Epithelial cell of prostate (primary cell): Measurements from ENCODE around the gene QPCT.
"Not testable (repeated sequence)": the region's sequence is repeated elsewhere in the genome, so short reads cannot be mapped to it uniquely, and the experiment has no call there.

Experiments used
- DNase-seq: peaks from one replicate; pipeline ENCODE4 v3.0.0-alpha.2; 2011; ENCODE audit warnings: low read depth, low spot score
- H3K27ac ChIP-seq: fragments of 450-650 bp; 2 replicates; pipeline ENCODE4 v1.5.1; 2017; ENCODE audit warnings: mild to moderate bottlenecking

Gene QPCT

DNA sequence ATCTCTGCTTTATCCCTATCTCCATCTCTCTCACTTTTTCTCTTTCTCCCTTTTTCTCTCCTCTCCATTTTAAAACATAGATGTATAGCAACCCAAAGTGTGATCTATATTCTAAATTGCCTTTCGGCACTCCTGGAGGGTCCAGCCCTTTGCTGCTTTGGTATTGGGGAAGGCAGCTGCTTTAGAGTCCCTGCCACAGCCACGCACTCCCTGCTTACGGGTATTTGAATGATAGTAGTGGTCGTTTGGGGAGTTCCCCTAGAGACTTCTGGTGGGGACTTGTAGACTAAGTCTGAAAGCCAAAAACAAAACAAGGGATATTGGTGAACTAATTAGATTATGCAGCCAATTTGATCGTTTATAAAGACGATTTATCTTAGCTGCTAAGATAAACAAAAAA lies 11.9 kb downstream of the QPCT start:
- DNase-seq, result no peak
- H3K27ac ChIP-seq, result no peak overlapping the region

DNA sequence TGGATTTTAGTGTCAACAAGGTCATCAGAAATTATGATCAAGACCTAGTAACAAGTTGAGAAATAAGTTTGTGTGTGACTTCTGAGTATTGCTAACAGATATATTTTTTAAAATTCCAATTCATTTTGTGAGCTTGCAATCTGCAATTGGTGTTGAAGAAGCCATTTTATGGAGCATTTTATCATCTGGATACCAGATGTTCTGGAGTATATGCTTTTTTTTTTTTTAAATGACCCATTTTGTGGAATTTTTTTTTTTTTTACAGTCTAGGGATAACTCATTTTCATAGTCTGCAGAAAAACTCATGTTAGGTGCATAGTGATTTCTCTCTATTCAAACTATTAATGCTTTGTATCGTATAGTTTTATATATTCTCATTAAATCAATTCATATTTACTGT lies 12.6 kb downstream of the QPCT start:
- H3K27ac ChIP-seq, result no peak overlapping the region

DNA sequence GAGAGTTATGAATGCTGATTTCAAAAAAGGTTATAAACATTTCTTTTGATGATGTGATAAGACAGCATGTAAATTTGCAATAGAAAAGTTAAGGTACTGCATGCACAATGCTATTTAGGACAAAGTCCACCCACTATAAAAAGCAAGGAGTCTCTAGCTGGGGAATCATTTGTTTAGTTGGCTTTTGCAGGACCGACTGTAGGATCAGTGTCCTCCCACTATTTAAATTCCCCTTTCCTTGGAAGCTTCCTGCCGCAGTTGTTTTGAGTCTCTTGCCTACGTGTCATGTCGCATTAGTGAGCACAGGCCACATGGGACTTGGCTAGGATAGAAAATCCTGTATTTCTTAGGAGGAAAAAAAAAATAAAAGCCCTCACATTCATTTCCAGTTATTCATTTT lies 13.1 kb downstream of the QPCT start:
- DNase-seq, result no peak
- H3K27ac ChIP-seq, result no peak overlapping the region

More for the DNA sequence above, 12.6 kb downstream of the QPCT start:
- no peak for DNase-seq

DNA sequence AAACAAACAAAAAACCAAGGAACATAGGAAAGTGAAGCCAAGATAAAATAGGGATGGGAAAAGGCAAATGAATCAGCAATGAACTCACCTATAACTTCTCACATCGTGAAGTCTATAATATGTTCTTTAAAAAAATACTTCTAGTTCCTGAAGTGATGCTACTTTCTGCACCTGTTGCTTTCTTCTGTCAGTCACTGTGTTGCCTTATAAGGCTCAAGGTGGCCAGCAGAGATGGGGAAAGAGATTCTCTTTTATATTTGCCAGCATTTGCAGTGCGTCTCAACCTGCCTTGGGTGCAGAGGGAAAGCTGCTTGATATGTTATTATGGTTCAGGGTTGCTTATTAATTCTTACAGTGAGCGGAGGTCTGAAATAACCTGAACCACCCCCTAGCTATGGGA lies 14.0 kb downstream of the QPCT start:
- DNase-seq, result no peak
- H3K27ac ChIP-seq, result no peak overlapping the region

DNA sequence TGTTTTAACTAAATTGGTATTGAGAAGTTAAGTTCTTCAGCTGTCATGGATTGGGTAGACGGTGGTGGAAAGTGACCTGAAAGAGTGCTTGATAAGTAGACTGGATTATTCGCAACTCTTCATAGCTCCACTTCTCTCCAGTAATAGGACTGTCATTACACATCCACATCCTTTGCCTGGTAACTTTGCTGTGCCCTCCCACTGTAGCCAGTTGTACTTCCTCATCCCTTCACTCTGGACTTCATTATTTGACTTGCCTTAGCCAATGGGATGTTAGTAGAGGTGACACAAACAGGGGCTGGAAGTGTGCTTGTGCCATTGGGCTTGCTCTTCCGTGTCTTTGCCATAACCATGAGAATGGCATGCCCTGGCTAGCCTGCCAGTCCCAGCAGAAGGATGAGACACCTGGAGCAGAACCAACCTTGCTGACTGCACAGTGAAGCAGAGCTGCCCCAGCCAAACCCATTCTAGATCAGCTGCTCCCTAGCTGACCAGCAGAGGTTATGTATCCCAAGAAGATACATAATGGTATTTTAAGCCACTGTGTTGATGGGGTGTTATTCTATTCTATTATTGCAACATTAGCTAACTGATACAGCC lies 16.9 kb downstream of the QPCT start:
- H3K27ac ChIP-seq, result peak overlapping the region; percentile 72
- peak; percentile 77 for DNase-seq

DNA sequence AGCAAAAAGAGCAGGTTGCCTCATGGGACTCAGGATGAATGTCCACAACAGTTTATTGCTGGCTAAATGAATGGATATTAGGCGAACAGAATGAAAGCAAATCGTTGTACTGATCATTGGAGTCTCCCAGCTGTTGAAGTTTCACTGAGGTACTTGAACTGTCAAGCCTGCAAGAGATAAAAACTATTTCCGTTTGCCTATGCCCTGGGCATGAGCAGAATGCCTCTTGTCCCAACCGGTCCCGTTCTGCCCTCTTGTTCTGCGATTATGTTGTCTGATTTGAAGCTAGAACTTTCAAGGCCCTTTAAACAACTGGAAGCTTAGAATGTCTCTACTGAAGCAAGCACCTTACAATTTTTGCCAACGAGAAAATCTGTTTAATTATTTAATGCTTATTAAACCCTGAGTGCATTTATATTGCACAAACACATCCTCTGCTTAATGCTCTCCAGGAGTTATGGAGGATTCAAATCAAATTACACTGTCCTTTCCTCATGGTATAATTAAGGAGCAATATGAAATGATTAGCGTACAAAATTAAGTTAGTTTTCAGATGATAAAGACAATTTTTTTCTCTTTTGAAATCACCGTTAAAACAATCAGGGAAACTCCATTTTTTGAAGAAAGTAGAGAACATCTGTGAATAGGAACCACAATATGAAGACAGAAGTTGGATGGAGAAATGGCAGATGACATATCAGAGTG lies 17.7 kb downstream of the QPCT start:
- peak overlapping the region; percentile 72 for H3K27ac ChIP-seq
- no peak for DNase-seq

DNA sequence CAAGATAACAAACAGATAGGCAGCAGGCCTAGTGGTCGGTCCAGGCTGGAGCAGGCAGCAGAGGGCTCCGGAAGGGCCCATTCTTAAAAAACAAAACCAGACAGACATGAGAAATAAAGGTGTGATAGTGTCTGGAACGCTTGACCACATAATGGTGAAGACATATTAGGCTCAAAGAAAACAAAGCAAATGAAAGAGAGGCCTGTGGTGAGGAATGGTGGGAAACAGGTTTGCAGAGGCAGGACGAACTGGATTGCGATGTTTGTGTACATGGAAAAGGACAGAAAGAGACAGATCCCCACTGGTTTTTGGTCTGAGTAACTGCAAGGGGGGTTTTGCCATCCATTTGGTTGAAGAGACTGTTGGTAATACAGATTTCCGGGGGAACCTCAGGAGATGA lies 19.9 kb downstream of the QPCT start:
- DNase-seq, result no peak
- H3K27ac ChIP-seq, result no peak overlapping the region

DNA sequence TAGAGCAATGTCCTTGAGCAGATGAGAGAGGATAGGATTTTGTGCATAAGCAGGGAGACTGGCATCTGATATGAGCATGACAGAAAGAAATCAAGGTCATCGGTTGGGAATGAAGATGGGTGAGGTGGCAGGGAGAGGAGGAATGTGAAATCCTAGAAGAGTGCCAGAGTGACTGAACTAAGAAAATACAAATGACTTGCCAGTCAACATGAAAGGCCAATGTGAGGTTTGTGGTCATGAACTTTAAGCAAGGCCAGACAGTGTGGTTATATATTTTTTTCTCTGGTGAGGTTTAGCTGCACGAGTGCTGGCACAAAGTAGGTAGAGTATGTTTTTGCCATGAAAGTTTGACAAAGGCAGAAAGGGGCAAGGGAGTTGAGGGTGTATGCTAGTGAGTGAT lies 21.2 kb downstream of the QPCT start:
- H3K27ac ChIP-seq, result no peak overlapping the region
- DNase-seq, result no peak

DNA sequence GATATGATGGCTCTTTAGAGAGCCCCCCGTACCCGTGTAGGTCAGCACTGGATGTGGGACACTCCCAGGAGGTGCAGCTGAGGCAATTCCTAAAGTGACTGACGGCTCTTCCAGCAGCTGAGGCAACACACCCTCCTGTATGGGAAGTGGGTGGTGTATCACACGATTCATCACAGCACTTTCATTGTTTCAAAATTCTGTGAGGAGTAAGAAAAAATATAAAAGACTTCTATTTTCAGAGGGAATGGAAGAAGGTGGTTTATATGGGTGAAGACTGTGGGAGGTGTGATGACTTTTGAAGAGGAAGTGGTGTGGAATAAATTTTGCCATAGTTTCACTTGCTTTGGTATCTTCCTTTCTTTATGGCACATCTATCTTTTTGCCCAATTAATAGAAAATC lies 22.3 kb downstream of the QPCT start:
- no peak for DNase-seq
- no peak overlapping the region for H3K27ac ChIP-seq

DNA sequence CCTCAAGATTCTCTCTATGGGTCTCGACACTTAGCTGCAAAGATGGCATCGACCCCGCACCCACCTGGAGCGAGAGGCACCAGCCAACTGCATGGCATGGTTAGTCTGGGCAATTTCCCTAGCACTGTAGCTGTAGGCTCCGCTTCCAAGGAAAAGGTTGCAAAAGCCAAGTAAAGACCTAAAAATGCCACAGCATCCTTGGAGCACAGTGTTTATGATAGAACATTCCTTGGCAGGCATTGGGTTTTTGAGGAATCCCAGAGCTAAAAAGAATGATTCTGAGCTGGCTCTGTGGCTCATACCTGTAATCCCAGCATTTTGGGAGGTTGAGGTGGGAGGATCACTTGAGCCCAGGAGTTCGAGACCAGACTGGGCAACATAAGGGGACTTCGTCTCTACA lies 22.9 kb downstream of the QPCT start:
- DNase-seq, result no peak
- H3K27ac ChIP-seq, result no peak overlapping the region

DNA sequence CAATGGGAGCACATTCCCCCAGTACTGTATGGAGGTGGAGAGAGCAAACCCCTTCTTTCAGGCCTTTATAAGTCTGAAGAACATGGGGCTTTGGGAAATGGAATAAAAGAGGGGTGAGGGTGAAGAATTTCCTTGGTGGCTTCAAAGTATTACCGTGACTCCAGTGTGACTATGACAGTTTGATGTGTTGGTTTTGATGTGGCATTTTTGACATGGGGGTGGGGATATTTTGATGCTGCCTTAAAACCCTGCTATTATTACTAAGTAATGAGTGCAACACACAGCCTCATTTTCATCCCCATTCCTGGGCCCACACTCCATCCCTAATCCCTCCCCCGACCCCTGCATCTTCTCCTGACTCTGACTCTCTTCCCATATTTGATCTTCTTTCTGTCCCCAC lies 23.6 kb downstream of the QPCT start:
- H3K27ac ChIP-seq, result no peak overlapping the region
- DNase-seq, result no peak

DNA sequence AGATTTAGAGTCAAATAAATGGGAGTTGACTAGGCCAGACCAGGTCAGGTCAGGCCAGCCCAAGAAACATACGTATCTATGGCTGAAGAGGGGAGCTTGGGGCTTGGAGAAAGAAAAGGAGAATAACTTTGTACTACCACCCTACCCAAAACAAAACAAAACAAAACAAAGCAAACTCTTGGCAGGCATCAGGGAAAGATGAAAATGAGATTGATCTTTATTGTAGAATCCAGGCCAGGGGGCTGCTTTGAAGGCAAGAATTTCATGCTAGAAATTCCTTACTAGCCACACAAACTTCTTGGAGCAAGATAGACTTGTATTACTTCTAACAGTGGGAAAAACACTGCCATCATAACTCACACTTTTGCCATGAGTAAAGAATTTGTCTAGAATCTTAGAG lies 26.2 kb downstream of the QPCT start:
- DNase-seq, result no peak

DNA sequence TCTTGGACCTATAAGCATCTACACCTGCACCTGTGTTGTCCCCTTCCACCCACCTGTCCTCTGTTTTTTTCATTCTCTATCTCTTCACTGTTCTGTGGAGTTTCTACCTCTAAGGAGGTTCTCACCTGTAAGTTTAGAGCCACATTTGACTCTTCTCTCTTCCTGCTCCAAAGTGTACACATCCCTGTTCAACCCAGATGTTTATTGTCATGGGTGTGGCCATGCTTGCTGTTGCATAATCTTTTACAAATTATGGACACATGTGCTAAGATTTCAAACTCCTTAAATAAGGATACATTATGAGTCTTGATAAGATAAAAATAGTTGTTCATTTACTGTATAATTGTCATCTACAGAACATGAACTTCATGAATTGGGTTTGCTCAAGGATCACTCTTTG lies 27.6 kb downstream of the QPCT start:
- no peak for DNase-seq
- H3K27ac ChIP-seq, result no peak overlapping the region

More for the DNA sequence above, 26.2 kb downstream of the QPCT start:
- H3K27ac ChIP-seq, result no peak overlapping the region

DNA sequence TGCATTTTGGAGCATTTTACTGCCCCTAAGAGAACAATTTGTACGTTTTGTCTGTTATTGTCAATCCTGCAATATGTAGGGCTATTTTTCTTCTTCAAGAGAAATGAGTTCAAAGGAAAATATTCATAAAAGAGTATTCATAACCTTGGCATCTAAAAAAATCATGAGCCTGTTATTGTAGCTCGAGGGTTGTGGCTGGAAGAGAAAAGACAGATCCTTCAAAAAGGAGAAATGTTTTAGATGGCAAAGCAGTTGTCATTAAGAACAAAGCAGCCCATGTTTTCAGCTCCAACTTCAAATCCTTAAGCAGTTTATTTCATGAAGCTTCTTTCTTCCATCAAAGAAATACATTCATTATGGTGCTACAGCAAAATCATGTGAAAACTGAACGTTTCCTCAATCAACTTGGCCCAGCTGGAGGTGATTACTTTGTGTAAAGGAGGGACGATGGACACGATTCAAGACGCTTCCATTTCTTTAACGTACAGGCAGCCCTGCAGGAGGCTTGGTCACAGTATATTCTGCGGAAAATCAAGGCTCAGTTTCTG lies 31.4 kb downstream of the QPCT start:
- peak overlapping the region; percentile 65 for H3K27ac ChIP-seq
- DNase-seq, result no peak

DNA sequence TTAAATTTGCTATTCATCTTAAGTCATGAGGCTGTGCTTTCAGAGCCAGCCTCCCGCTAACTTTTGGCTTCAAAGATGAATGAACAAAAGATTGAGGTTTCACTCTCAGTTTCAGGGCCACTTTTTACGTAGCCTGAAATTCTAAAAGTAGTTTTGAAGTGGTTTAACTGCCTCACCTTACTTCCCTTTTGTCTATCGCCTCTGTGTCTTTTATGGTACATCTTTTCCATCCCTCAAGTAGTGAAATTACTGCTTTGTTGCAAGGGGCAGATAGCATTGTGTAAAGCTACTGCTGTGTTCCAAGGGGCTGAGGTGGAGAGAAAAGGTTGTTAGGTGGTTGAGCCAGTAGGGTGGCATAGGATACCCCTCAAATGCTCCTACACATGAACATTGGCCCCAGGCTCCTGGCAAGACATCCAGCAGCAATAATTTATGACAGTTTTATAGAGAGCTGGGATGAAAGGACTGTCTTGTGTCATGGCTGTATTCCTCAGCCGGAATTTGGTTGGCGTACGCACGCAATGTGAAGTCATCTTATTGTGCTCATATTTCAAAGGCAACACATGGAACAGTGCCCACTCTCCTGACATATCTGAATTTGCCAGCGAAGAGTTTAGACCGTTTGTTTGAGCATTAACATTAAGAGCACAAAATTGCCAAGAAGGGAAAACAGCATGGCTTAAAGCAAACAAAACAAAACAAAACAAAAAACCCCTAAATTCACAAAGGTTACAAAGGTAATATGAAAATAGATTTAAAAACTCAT lies 32.2 kb downstream of the QPCT start:
- DNase-seq, result peak; percentile 75
- peak overlapping the region; percentile 65 for H3K27ac ChIP-seq

DNA sequence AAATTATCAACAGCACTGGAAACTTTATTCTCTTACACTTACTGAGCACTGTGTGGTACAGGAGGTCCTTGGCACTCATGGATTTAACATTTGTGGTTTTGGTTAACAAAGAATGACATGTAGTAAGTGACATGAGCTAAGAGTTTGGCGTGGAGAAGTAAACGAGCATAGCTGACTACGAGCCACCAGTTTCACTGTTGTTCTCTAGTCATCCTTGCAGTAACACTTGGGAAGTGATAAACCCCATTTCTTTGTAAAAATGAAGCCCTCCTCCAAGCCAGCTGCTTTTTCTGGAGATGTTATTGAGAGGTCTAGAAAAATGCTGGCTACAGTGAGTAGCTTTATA lies 32.7 kb downstream of the QPCT start:
- H3K27ac ChIP-seq, result peak overlapping the region; percentile 65

DNA sequence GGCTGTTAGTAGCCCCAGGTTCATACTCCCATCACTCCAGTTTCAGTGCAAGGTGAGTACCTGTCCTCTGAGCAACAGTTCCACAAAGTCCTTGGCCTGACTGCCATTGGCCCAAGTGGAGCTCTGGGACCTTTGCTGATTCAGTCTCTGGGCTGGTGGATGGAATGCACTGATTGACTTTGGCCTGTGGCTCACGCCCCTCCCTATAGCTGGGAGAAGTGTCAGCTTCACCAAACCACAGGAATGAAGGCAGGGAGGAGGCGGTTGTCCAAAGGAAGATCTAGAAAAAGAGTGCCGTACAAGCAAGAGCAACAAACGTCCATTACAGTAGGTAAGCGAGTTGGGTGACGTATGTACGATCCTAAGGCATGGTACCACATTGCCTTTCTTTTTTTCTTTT lies 34.0 kb downstream of the QPCT start:
- peak overlapping the region; percentile 65 for H3K27ac ChIP-seq
- DNase-seq, result peak; percentile 61

More for the DNA sequence above, 32.7 kb downstream of the QPCT start:
- no peak for DNase-seq

DNA sequence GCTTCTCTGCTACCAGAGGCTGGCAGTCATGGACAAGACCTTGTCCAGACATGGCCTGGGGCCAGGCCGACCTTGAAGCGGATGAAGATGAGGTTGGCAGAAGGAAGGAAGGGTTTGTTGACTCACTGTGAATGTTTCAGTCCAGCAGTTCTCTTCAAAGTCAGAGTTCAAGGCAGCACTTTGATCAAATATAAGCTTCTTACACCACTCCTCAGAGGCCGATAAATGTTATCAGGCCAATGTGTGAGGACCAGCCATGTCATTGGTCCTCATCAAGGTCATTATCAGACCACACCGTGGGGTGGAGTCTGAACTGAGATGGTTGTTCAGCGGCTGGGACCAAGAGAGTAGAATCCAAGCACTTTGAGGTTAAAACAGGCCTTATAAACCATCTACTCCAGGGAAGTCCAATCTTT lies 35.5 kb downstream of the QPCT start:
- H3K27ac ChIP-seq, result no peak overlapping the region

DNA sequence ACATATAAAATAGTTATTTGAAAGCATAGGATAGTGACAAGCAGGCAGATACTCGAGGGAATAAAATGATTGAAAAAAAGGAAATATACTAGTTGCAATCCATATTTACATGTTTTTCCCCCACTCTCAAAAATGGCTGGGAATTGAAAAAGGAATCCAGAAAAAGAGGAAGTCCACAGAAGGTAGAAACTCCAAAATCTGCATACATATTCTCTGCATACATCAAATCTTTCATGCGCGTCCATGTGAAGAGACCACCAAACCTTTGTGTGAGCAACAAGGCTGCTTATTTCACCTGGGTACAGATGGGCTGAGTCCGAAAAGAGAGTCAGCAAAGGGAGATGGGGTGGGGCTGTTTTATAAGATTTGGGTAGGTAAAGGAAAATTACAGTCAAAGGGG lies 36.4 kb downstream of the QPCT start:
- DNase-seq, H3K27ac ChIP-seq: not testable (repeated sequence)

More for the DNA sequence above, 35.5 kb downstream of the QPCT start:
- DNase-seq, result no peak

DNA sequence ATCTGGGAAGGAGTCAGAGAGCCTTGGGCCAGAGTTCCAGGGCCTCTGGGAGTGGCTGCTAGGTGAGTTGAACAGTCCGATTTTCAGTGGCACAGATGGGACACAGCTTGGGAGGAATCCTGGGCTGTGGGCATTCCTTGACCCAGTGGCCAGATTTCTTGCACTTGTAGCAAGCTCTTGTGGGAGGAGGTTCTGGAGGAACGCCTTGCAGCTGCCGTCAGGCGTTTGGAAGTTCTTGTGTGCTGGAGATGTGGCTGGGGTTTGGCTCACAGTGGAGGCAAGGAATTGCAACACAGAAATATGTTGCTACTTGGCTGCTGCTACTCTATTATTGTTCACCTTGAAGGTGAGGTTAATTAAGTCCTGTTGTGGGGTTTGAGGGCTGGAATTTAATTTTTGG lies 39.8 kb downstream of the QPCT start:
- H3K27ac ChIP-seq, DNase-seq: not testable (repeated sequence)

DNA sequence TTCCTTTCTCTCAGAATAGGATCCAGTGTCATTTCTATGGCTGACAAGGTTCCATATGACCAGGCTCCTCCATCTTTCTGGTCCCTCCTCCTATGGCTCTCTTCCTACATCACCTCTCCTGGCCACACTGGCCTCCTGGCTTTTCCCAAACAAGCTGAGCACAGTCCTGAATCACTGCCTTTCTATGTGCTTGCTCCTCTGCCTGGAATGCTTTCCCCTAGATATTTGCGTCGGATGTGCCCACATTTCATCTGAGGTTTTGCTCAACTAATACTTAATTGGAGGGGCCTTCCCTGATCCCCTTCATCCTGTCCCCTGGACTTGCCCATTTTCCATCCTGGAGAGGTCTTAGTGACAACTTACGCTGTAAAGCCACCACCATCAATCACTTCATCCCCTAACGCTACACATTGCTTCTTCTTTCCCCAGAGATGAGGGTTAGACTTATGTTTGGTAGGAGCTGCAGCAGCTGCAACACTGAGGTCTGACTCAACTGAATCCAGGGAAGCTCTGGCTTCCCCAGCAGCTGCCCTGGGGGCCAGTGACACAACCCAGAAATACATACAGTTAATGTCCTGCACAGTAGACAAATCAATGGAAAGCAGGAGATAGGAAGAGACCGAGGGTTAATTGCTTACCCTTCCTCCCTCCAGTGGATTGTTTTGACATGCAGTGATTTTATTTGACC lies 42.9 kb downstream of the QPCT start:
- H3K27ac ChIP-seq, result peak overlapping the region; percentile 84
- no peak for DNase-seq
